UCSD-AML1 (cell line): ENCODE results near the gene ADI1.
A peak's percentile ranks its signal among the peaks of the same experiment; 100 is the strongest.
"Not testable (repeated sequence)": the region's sequence is repeated elsewhere in the genome, so short reads cannot be mapped to it uniquely, and the experiment has no call there.

Experiments
- DNase-seq: peaks from one replicate; lab custom pipeline; 2025; ENCODE audit not compliant: unreplicated experiment; lab: John Stamatoyannopoulos, UW

ADI1 gene

GRCh38 chr2:3494984-3495666 lies 24.2 kb downstream of the ADI1 start:
- no peak for DNase-seq

- no peak for DNase-seq
Observed at GRCh38 chr2:3493615-3494007, 25.7 kb downstream of the ADI1 start.

- DNase-seq = no peak
Observed at GRCh38 chr2:3492951-3493614, 26.2 kb downstream of the ADI1 start.

GRCh38 chr2:3492475-3492787 lies 26.9 kb downstream of the ADI1 start:
- DNase-seq = not testable (repeated sequence)

GRCh38 chr2:3491716-3492474 lies 27.4 kb downstream of the ADI1 start:
- no peak for DNase-seq

GRCh38 chr2:3491306-3491705 lies 28.0 kb downstream of the ADI1 start:
- DNase-seq = no peak

GRCh38 chr2:3490191-3491170 lies 28.9 kb downstream of the ADI1 start:
- peak; percentile 62 for DNase-seq

- DNase-seq = no peak
Observed at GRCh38 chr2:3489764-3490115, 29.6 kb downstream of the ADI1 start.

GRCh38 chr2:3488855-3489763 lies 30.2 kb downstream of the ADI1 start:
- no peak for DNase-seq

GRCh38 chr2:3488061-3488531 lies 31.2 kb downstream of the ADI1 start:
- DNase-seq = no peak

GRCh38 chr2:3487432-3487831 lies 31.9 kb downstream of the ADI1 start:
- DNase-seq = no peak

- no peak for DNase-seq
Observed at GRCh38 chr2:3487028-3487425, 32.3 kb downstream of the ADI1 start.

GRCh38 chr2:3486047-3487027 lies 33.0 kb downstream of the ADI1 start:
- no peak for DNase-seq

- DNase-seq = no peak
Observed at GRCh38 chr2:3485166-3485565, 34.2 kb downstream of the ADI1 start.

GRCh38 chr2:3483986-3484960 lies 35.1 kb downstream of the ADI1 start:
- DNase-seq = no peak

GRCh38 chr2:3483227-3483985 lies 35.9 kb downstream of the ADI1 start:
- no peak for DNase-seq

- DNase-seq = no peak
Observed at GRCh38 chr2:3482363-3482821, 36.9 kb downstream of the ADI1 start.
